GM12801 (cell line): ENCODE data around the gene MALRD1.

Experiments
- TF ChIP-seq, protein P1 (sequence below): IDR thresholded peaks from one replicate; pipeline ENCODE4 v1.5.1; 2011; ENCODE audit warnings: control low read depth; ENCODE audit not compliant: insufficient read length; ENCODE audit errors: extremely low read depth

The MALRD1 gene

GRCh38 chr10:19209319-19209718, 160.7 kb downstream of the MALRD1 start:
- TF ChIP-seq, protein P1, sequence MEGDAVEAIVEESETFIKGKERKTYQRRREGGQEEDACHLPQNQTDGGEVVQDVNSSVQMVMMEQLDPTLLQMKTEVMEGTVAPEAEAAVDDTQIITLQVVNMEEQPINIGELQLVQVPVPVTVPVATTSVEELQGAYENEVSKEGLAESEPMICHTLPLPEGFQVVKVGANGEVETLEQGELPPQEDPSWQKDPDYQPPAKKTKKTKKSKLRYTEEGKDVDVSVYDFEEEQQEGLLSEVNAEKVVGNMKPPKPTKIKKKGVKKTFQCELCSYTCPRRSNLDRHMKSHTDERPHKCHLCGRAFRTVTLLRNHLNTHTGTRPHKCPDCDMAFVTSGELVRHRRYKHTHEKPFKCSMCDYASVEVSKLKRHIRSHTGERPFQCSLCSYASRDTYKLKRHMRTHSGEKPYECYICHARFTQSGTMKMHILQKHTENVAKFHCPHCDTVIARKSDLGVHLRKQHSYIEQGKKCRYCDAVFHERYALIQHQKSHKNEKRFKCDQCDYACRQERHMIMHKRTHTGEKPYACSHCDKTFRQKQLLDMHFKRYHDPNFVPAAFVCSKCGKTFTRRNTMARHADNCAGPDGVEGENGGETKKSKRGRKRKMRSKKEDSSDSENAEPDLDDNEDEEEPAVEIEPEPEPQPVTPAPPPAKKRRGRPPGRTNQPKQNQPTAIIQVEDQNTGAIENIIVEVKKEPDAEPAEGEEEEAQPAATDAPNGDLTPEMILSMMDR, result no peak

DNA sequence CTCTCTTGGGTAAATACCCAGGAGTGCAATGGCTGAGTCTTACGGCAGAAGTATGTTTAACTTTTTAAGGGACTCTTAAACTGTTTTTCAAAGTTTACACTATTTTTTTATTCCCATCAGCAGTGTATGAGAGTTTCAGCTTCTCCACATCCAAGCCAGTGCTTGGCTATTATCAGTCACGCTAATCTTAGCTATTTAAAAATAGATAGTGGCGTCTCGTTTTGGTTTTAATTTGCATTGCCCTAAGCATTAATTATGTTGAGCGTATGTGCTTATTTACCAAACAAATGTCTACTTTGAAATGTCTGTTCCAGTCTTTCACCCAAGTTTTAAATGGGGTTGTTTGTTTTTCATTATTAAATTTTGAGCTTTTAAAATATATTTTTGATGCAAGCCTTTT, 164.0 kb downstream of the MALRD1 start:
- TF ChIP-seq, protein P1, result no peak

DNA sequence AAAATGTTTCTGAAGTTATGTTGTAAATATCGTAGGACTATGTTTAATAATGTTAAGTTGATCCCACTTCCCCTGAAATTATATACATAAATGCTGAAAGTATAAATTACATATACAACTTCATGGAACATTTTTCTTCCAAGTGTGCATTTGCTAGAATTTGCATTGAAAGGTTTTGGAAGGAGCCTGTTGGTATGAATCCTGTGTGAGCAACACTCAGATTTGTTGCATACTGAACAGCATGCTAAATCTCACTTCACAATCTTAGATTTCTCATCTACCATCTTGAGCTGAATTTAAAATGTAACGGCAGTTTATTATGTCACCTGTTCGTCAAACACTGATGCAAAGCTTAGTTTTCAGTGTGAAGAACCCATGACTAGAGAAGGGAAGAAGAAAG, 172.6 kb downstream of the MALRD1 start:
- TF ChIP-seq, protein P1, result no peak

DNA sequence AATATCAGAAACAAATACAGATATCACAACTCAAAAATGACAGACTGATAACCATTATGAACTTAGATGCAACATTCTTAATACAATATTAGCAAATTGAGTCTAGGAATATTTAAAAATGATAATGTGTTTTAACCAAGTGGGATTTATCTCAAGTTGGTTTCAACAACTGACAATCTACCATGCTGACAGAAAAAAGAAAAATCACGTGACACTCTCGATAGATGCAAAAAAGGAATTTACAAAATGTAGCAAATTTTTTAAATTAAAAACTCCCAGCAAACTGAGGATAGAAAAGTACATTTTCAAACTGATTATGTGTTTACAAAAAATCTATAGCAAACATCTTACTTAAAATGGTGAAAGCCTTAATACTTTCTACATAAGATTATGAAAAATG, 177.4 kb downstream of the MALRD1 start:
- TF ChIP-seq, protein P1, result no peak

GRCh38 chr10:19231034-19231433, 182.4 kb downstream of the MALRD1 start:
- TF ChIP-seq, protein P1, result no peak

DNA sequence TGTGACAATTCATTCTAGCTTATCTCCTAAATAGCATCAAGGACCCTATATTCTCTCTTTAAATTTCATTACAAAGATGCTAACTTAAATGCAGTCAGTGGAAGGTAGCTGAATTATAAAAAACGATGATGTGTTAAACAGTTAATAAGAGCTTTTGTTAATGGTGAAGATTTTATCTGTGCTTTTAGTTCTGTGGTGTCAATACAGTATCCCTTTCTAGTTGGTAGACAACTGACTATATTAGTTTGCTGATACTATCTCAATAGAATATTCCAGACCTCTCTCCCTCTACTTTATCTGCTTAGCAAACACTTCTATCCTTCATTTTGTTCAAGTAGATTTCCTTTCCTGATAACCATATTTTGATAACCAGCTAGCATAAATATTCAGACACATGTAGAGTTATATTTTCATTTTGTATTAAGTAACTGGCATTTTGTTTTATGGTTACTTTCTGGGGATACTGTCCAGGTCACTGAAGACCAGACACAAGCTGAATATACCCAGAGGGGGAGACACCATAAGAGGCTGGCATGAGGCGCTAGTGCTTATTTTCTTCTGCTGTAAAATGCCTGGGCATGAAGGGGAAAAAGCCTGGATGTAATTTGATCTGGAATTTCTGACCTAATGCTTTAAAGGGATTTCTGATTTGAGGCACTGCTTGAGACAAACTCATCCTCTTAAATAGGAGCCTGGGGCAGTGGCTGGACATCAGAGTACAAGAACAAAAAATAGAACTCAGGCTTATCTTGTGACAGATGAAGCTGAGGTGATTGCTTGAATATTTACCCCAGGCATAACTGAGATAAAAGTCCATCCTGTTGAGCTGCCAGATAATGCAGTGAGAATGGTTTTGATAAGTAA, 197.5 kb downstream of the MALRD1 start:
- TF ChIP-seq, protein P1, result no peak

DNA sequence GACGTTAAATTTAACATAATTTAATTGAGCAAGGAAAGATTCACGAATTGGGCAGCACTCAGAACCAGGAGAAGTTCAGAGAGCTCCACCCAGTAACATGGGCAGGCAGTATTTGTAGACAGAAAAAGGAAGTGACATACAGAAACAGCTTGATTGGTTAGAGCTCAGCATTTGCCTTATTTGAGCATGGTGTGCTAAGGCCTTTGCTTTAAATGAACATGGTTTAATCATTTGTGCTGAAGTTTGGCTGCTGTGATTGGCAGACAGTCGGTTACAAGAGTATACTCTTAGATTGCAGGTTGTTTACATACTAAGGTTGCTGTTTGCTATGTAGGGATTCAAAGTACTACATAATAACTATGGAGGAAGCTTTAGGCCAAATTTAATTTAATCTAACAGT, 199.2 kb downstream of the MALRD1 start:
- TF ChIP-seq, protein P1, result no peak
